ENCODE measurements around the gene UROC1. TPM values are rescaled to one million over a fixed set of nuclear protein-coding genes. Genes with fewer than 3 reads are reported as not detected.

UROC1 gene
- total and polyA plus RNA-seq, 5 donors, result not detected

DNA sequence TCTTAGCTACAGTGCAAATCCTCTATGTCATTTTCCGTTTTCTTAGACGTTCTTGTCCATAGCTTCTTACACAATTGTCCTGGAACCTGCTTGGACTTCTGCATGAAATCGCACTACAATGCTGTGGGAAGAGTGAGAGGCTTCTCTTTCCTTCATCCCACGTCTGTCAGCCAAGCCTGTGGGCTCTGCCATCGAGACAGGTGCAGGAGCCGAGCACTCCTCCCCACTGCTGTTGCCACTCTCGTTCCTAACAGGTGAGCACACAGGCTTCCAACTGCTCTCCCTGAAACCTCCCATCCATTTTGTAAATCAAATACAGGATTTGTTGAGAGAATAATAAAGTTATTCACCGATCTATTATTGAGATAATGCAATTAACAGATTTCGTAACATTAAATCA is 65.4 kb downstream of the UROC1 start:
- intact Hi-C loops (cut with DNase I), result no loop called here

GRCh38 chr3:126451511-126451910 is 66.1 kb downstream of the UROC1 start:
- intact Hi-C loops (cut with DNase I), result no loop called here
- Histone ChIP-seq H3K9me3 (ENCODE audit: control insufficient read depth, low read length) (no peaks in the 10 kb centered on the region), H3K4me1 (ENCODE audit: control insufficient read depth, insufficient read depth, low read length) (peaks cover 3% of the 10 kb centered on the region), H3K27ac (ENCODE audit: low read length) (no peak overlapping the region), H3K4me3 (ENCODE audit: low read length) (no peak overlapping the region), H3K27me3 (ENCODE audit: control insufficient read depth, insufficient read depth) (no peaks in the 10 kb centered on the region)
- DNase-seq (no peak), ATAC-seq (no peak)
- WGBS, result 87% methylated on average over 12 of the region's 12 CpGs

More for the DNA sequence above, 65.4 kb downstream of the UROC1 start:
- H3K27ac ChIP-seq (ENCODE audit: low read length), result no peak overlapping the region
- DNase-seq (no peak), ATAC-seq (no peak)
- H3K4me1 ChIP-seq (ENCODE audit: control insufficient read depth, insufficient read depth, low read length), result peaks cover 3% of the 10 kb centered on the region
- no peaks in the 10 kb centered on the region for H3K27me3 ChIP-seq (ENCODE audit: control insufficient read depth, insufficient read depth)
- H3K9me3 ChIP-seq (ENCODE audit: control insufficient read depth, low read length), result no peaks in the 10 kb centered on the region
- WGBS, result 90% methylated on average over 9 of the region's 9 CpGs
- H3K4me3 ChIP-seq (ENCODE audit: low read length), result no peak overlapping the region

GRCh38 chr3:126450744-126451143 is 66.8 kb downstream of the UROC1 start:
- DNase-seq, result no peak
- no peaks in the 10 kb centered on the region for H3K9me3 ChIP-seq (ENCODE audit: control insufficient read depth, low read length)
- no peak overlapping the region for H3K4me3 ChIP-seq (ENCODE audit: low read length)
- 93% methylated on average over 3 of the region's 3 CpGs for WGBS
- peak; percentile 22 for ATAC-seq
- H3K27me3 ChIP-seq (ENCODE audit: control insufficient read depth, insufficient read depth), result no peaks in the 10 kb centered on the region
- H3K27ac ChIP-seq (ENCODE audit: low read length), result no peak overlapping the region
- peaks cover 3% of the 10 kb centered on the region for H3K4me1 ChIP-seq (ENCODE audit: control insufficient read depth, insufficient read depth, low read length)
- intact Hi-C loops (cut with DNase I), result no loop called here

DNA sequence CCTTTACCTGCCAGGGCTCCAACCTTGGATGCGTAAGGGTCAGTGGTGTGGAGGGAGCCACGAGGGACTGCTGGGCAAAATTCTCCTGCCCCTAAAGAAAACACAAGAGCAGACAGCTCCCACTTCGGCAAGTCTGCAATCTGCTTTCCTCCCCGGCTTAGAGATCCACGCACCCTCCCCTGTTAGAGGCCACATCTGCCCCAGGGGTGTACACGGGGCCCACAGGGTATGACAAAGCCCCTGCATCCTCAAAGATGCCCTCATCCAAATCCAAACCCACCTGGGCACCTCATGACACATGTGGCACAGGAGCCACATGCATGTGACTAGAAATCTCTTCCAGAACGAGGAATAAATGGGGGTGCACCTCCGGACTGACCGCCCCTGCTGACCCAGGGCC is 67.4 kb downstream of the UROC1 start:
- ATAC-seq, result no peak
- no peaks in the 10 kb centered on the region for H3K9me3 ChIP-seq (ENCODE audit: control insufficient read depth, low read length)
- H3K4me3 ChIP-seq (ENCODE audit: low read length), result no peak overlapping the region
- no peak overlapping the region for H3K27ac ChIP-seq (ENCODE audit: low read length)
- intact Hi-C loops (cut with DNase I), result no loop called here
- H3K27me3 ChIP-seq (ENCODE audit: control insufficient read depth, insufficient read depth), result no peaks in the 10 kb centered on the region
- WGBS, result 77% methylated on average over 9 of the region's 9 CpGs
- H3K4me1 ChIP-seq (ENCODE audit: control insufficient read depth, insufficient read depth, low read length), result peaks cover 3% of the 10 kb centered on the region
- DNase-seq, result no peak

- intact Hi-C loops (cut with DNase I), result no loop called here
Observed at GRCh38 chr3:126449621-126450051, 67.9 kb downstream of the UROC1 start.

GRCh38 chr3:126448893-126449180 is 68.7 kb downstream of the UROC1 start:
- DNase-seq (no peak), ATAC-seq (peak in 1 of 2 donors; percentile 24)
- Histone ChIP-seq H3K27me3 (ENCODE audit: control insufficient read depth, insufficient read depth) (no peaks in the 10 kb centered on the region), H3K27ac (ENCODE audit: low read length) (no peak overlapping the region), H3K9me3 (ENCODE audit: control insufficient read depth, low read length) (no peaks in the 10 kb centered on the region), H3K4me1 (ENCODE audit: control insufficient read depth, insufficient read depth, low read length) (peaks cover 3% of the 10 kb centered on the region), H3K4me3 (ENCODE audit: low read length) (no peak overlapping the region)
- intact Hi-C loops (cut with DNase I), result no loop called here
- WGBS, result 84% methylated on average over 8 of the region's 8 CpGs

More at GRCh38 chr3:126449621-126450051, 67.9 kb downstream of the UROC1 start:
- Histone ChIP-seq H3K4me1 (ENCODE audit: control insufficient read depth, insufficient read depth, low read length) (peaks cover 3% of the 10 kb centered on the region), H3K9me3 (ENCODE audit: control insufficient read depth, low read length) (no peaks in the 10 kb centered on the region), H3K27me3 (ENCODE audit: control insufficient read depth, insufficient read depth) (no peaks in the 10 kb centered on the region), H3K27ac (ENCODE audit: low read length) (no peak overlapping the region), H3K4me3 (ENCODE audit: low read length) (no peak overlapping the region)
- no peak for DNase-seq
- WGBS, result 87% methylated on average over 11 of the region's 11 CpGs
- ATAC-seq, result no peak

DNA sequence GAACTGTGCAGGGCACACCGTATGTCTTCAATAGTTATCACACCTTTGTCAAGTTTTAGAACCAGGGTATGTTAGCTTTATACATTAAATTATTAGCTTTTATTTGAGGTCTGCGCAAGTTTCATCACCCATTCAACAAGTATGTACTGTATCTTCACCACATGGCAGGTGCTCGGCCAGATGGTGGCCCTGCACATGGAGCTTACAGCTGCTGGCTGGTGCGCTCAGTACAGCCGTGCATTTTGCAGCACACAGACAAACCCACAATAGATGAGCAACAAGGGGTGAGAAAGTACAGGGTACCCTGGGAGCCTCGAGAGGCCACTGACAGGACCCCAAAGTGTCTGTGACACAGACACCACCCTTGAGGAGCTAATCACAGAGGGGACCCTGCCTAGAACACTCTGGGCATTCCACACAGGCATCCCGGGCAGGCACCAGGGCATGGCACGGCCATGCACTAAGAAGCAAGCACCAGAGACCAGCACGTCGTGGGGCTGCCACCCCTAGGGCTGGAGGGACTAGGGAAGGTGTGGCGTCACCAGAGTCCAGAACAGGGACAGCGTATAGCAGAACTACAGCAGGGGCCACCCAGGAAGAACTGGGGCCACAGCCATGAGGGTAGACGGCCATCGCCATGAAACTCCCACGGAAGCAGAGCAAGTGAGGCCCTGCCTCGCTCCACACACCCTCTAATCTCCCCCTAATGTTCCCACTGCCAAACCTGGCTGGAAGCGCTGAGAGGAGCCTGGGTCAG is 69.3 kb downstream of the UROC1 start:
- ATAC-seq (no peak), DNase-seq (no peak)
- H3K27ac ChIP-seq (ENCODE audit: low read length), result no peak overlapping the region
- intact Hi-C loops (cut with DNase I), result no loop called here
- H3K4me3 ChIP-seq (ENCODE audit: low read length), result no peak overlapping the region
- peaks cover 3% of the 10 kb centered on the region for H3K4me1 ChIP-seq (ENCODE audit: control insufficient read depth, insufficient read depth, low read length)
- WGBS, result 89% methylated on average over 17 of the region's 17 CpGs
- no peaks in the 10 kb centered on the region for H3K27me3 ChIP-seq (ENCODE audit: control insufficient read depth, insufficient read depth)
- no peaks in the 10 kb centered on the region for H3K9me3 ChIP-seq (ENCODE audit: control insufficient read depth, low read length)

GRCh38 chr3:126447456-126448106 is 70.0 kb downstream of the UROC1 start:
- ATAC-seq (no peak), DNase-seq (no peak)
- Histone ChIP-seq H3K9me3 (ENCODE audit: control insufficient read depth, low read length) (no peaks in the 10 kb centered on the region), H3K27ac (ENCODE audit: low read length) (no peak overlapping the region), H3K4me3 (ENCODE audit: low read length) (no peak overlapping the region), H3K4me1 (ENCODE audit: control insufficient read depth, insufficient read depth, low read length) (peaks cover 3% of the 10 kb centered on the region), H3K27me3 (ENCODE audit: control insufficient read depth, insufficient read depth) (no peaks in the 10 kb centered on the region)
- 76% methylated on average over 12 of the region's 12 CpGs for WGBS
- intact Hi-C loops (cut with DNase I), result no loop called here

DNA sequence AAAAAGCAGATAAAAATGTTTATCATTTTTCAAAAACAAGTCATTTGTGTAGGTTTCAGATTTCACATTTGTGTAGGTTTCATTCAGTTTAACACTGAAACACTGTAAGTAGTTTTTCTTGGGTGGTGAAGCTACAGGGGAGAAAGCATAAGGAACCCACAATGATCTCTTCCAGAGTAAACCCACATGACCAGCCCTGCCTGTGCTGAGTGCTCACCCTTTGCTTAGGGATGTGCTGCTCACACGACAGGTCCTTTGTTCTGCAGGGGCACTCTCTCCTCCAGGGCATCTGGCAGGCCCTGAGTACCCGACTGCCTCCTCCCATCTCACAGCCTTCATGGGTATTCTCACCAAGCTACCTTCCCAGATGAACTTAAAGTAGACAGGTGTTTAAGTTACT is 70.8 kb downstream of the UROC1 start:
- DNase-seq (no peak), ATAC-seq (no peak)
- intact Hi-C loops (cut with DNase I), result no loop called here
- Histone ChIP-seq H3K9me3 (ENCODE audit: control insufficient read depth, low read length) (no peaks in the 10 kb centered on the region), H3K4me1 (ENCODE audit: control insufficient read depth, insufficient read depth, low read length) (peaks cover 3% of the 10 kb centered on the region), H3K27ac (ENCODE audit: low read length) (no peak overlapping the region), H3K27me3 (ENCODE audit: control insufficient read depth, insufficient read depth) (no peaks in the 10 kb centered on the region), H3K4me3 (ENCODE audit: low read length) (no peak overlapping the region)
- 83% methylated on average over 2 of the region's 2 CpGs for WGBS

- Histone ChIP-seq H3K9me3 (ENCODE audit: control insufficient read depth, low read length) (no peaks in the 10 kb centered on the region), H3K27me3 (ENCODE audit: control insufficient read depth, insufficient read depth) (no peaks in the 10 kb centered on the region), H3K4me1 (ENCODE audit: control insufficient read depth, insufficient read depth, low read length) (peaks cover 3% of the 10 kb centered on the region), H3K27ac (ENCODE audit: low read length) (no peak overlapping the region), H3K4me3 (ENCODE audit: low read length) (no peak overlapping the region)
- DNase-seq (no peak), ATAC-seq (no peak)
- WGBS, result 94% methylated on average over 8 of the region's 8 CpGs
- intact Hi-C loops (cut with DNase I), result no loop called here
Observed at GRCh38 chr3:126446301-126446700, 71.3 kb downstream of the UROC1 start.

- ATAC-seq (no peak), DNase-seq (no peak)
- 55% methylated on average over 5 of the region's 5 CpGs for WGBS
- Histone ChIP-seq H3K9me3 (ENCODE audit: control insufficient read depth, low read length) (no peaks in the 10 kb centered on the region), H3K27ac (ENCODE audit: low read length) (no peak overlapping the region), H3K4me1 (ENCODE audit: control insufficient read depth, insufficient read depth, low read length) (peaks cover 3% of the 10 kb centered on the region), H3K4me3 (ENCODE audit: low read length) (no peak overlapping the region), H3K27me3 (ENCODE audit: control insufficient read depth, insufficient read depth) (no peaks in the 10 kb centered on the region)
- intact Hi-C loops (cut with DNase I), result no loop called here
Observed at GRCh38 chr3:126445506-126445905, 72.1 kb downstream of the UROC1 start.
